Activated naive CD4-positive, alpha-beta T cell treated with anti-CD3 and anti-CD28 coated beads for 36 hours (primary cell): ENCODE results near the gene MAP7D3. TPM values are rescaled to one million over a fixed set of nuclear protein-coding genes. Genes with fewer than 3 reads are reported as not detected.
A peak's percentile ranks its signal among the peaks of the same experiment; 100 is the strongest.
"Not testable (repeated sequence)": the region's sequence is repeated elsewhere in the genome, so short reads cannot be mapped to it uniquely, and the experiment has no call there.

ENCODE experiments used
- CTCF ChIA-PET: fragments of 350-600 bp; sonication (Branson Sonifier 250); formaldehyde crosslinking; loops from one replicate; lab custom pipeline; 2021; ENCODE audit warnings: antibody characterized with exemption; lab: Charles Lee
- DNase-seq: peaks from one replicate; pipeline ENCODE4 v3.0.0-alpha.2; 2020
- H3K27ac Mint-ChIP-seq: one replicate; pipeline ENCODE4 v1.8.0; 2021; ENCODE audit warnings: mild to moderate bottlenecking, mixed read lengths
- H3K27me3 Mint-ChIP-seq: one replicate; pipeline ENCODE4 v1.8.0; 2021; ENCODE audit warnings: low read depth, mixed read lengths
- H3K36me3 Mint-ChIP-seq: one replicate; pipeline ENCODE4 v1.8.0; 2021; ENCODE audit warnings: low read depth, mixed read lengths
- H3K4me1 Mint-ChIP-seq: one replicate; pipeline ENCODE4 v1.8.0; 2021; ENCODE audit warnings: low read depth, mixed read lengths
- H3K4me3 Mint-ChIP-seq: one replicate; pipeline ENCODE4 v1.8.0; 2021; ENCODE audit warnings: mild to moderate bottlenecking, moderate library complexity, mixed read lengths
- H3K9me3 Mint-ChIP-seq: one replicate; pipeline ENCODE4 v1.8.0; 2021; ENCODE audit warnings: mixed read lengths
- intact Hi-C: fragments of 100-400 bp; cut with micrococcal nuclease; formaldehyde crosslinking; loops from one replicate; pipeline ENCODE4 v1.15.1; 2023
- total RNA-seq, 2 experiments: library from RNA; stranded (reverse); gene quantifications; one replicate each; pipeline ENCODE4 v1.2.3, GENCODE V29; 2021

Gene MAP7D3
- total RNA-seq, 2 experiments from 2014 or later, result 10.4 to 12.5 TPM

DNA sequence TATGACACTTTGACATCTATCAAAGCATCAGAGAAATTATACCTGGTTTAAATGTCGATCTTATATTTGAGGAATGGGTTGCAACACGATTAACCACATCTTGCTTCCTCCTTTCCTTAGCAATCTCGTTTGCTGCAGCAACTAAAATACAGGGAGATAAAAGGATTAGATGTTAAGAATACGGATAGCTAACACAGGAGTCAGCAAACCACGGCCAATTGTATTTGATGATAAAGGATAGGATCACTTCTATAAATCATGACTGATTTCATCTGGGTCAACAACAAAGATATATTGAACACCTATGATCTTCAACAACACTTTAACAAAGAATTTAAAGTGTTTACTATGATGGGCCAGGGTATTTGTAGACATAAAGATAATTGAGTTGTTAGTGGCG lies 5.0 kb downstream of the MAP7D3 start:
- H3K9me3 Mint-ChIP-seq, result no peaks in the 10 kb centered on the region
- DNase-seq, result no peak

DNA sequence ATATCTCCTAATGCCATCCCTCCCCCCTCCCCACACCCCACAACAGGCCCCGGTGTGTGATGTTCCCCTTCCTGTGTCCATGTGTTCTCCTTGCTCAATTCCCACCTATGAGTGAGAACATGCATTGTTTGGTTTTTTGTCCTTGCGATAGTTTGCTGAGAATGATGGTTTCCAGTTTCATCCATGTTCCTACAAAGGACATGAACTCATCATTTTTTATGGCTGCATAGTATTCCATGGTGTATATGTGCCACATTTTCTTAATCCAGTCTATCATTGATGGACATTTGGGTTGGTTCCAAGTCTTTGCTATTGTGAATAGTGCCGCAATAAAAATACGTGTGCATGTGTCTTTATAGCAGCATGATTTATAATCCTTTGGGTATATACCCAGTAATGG lies 13.4 kb downstream of the MAP7D3 start:
- H3K27me3 Mint-ChIP-seq, H3K27ac Mint-ChIP-seq, CTCF ChIA-PET, H3K9me3 Mint-ChIP-seq, intact Hi-C loops, DNase-seq, H3K4me1 Mint-ChIP-seq, H3K4me3 Mint-ChIP-seq: not testable (repeated sequence)
- peaks cover 30% of the 10 kb centered on the region for H3K36me3 Mint-ChIP-seq

More for the DNA sequence above, 5.0 kb downstream of the MAP7D3 start:
- intact Hi-C loops, result loop anchor here (2.0 kb wide), 1 partner anchor 17 kb away; no protein-coding TSS in a partner anchor
- Mint-ChIP-seq H3K27me3 (no peaks in the 10 kb centered on the region), H3K36me3 (peaks cover 19% of the 10 kb centered on the region), H3K27ac (no peak overlapping the region), H3K4me1 (peaks cover 7% of the 10 kb centered on the region), H3K4me3 (no peak overlapping the region)
- CTCF ChIA-PET, result interaction anchor here (0.6 to 0.7 kb wide), 2 partner anchors 238 to 443 kb away, joined by 3 to 4 read pairs; no protein-coding TSS in a partner anchor

DNA sequence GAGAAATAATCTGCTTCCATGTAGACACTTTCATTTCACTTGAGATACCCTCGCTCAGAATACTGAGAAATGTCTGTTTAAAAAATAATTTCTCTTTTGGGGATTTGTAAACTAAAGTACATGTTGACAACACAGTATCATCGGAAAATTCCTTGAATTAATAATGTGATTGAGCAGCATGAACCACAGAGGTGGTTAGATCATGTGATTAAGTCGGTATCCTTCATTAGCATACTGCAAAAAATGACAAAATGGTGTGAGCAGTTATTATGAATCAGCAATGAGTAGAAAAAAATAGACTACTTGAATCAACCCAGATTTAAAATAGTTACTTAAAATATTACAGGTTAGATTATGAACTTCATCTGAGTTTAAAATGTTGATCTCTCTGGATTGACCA lies 14.1 kb downstream of the MAP7D3 start:
- intact Hi-C loops, result no loop called here
- Mint-ChIP-seq H3K27ac (no peak overlapping the region), H3K4me1 (peaks cover 2% of the 10 kb centered on the region), H3K9me3 (no peaks in the 10 kb centered on the region), H3K27me3 (no peaks in the 10 kb centered on the region), H3K36me3 (peaks cover 24% of the 10 kb centered on the region), H3K4me3 (no peak overlapping the region)
- DNase-seq, result no peak
- CTCF ChIA-PET, result no interaction called here

DNA sequence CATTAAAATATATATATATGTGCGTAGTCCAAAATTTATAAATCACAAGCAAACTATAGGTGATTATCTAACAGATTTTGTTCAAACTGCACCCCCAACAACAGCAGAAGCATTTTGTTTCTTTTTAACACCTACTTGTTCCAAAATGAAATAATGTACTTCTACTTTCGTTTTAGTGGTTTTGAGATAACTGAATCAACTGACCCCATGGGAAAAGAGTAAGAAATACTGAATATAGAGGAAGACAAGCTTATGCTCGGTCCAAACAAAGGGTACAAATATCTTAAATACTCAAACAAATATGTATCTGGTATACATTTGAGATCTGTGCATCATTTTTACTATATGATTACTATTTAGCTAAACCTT lies 22.4 kb downstream of the MAP7D3 start:
- Mint-ChIP-seq H3K9me3 (no peaks in the 10 kb centered on the region), H3K27ac (no peak overlapping the region), H3K4me3 (no peak overlapping the region), H3K27me3 (no peaks in the 10 kb centered on the region), H3K36me3 (peaks cover 21% of the 10 kb centered on the region), H3K4me1 (peaks cover 17% of the 10 kb centered on the region)
- intact Hi-C loops, result loop anchor here (2.0 kb wide), 1 partner anchor 40 kb away; no protein-coding TSS in a partner anchor
- no peak for DNase-seq
- CTCF ChIA-PET, result no interaction called here

DNA sequence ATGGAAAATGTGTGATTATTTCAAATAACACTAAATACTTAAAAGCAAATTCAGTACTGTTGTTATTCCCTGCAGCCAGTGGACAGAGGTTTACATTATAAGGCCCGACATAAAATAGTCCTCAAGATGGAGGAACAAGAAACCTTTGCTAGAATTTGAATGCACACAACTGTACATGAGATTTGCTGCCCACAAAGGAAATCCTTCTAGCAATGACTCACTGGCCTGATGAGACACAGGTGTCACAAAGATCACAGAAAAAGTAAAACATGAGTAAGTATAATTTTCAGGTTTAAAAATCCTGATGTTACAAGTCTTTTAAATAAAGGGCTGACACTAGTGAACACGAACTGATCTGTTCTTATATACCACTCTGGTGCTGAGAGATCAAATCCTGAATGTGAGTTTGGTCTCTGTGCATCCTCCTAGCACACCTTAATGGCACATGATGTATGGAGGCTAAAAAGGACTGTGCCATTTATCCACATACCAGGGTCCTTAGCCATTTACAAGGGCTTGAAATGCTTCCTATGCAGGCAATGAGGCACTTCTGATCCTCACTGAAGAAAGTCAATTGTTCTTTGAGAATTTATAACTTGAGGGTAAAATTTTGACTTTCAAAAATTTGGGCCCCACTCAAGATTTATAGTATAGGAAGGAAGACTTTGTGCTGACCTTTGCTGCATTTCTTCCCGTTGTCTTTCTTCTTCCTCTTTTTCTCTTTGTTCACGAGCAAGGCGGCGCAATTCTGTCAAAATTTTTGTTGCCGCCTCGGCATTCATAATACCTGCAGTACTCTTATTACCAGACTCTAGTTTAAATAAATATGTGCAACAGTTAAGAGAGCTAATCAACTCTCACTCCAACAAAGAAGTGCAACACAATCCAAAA lies 23.0 kb downstream of the MAP7D3 start:
- Mint-ChIP-seq H3K9me3 (no peaks in the 10 kb centered on the region), H3K27me3 (no peaks in the 10 kb centered on the region), H3K4me3 (no peak overlapping the region), H3K4me1 (peaks cover 17% of the 10 kb centered on the region), H3K27ac (no peak overlapping the region), H3K36me3 (peaks cover 22% of the 10 kb centered on the region)
- intact Hi-C loops, result loop anchor here (2.0 kb wide), 1 partner anchor 41 kb away; no protein-coding TSS in a partner anchor
- CTCF ChIA-PET, result no interaction called here
- peak; percentile 22 for DNase-seq

DNA sequence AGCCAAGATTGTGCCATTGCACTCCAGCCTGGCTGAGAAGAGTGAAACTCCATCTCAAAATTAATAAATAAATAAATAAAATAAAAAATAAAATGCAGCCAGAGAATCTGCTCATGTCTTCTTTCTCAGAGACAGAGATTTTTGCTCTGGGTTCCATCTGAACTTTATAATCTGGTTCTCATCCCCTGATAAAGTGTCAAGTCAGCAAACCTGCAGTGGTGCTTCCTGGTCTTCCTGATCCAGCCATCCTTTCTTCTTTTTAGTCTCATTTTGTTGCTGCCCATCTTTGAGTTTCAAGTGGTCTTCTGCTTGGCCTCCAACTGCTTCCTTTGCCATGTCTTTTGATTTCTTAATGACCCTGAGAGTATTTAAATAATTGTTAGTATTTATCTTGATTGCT lies 24.1 kb downstream of the MAP7D3 start:
- Mint-ChIP-seq H3K9me3 (no peaks in the 10 kb centered on the region), H3K4me3 (no peak overlapping the region), H3K27me3 (no peaks in the 10 kb centered on the region), H3K36me3 (peaks cover 29% of the 10 kb centered on the region), H3K4me1 (peaks cover 17% of the 10 kb centered on the region), H3K27ac (no peak overlapping the region)
- intact Hi-C loops, result no loop called here
- no peak for DNase-seq
- CTCF ChIA-PET, result no interaction called here

DNA sequence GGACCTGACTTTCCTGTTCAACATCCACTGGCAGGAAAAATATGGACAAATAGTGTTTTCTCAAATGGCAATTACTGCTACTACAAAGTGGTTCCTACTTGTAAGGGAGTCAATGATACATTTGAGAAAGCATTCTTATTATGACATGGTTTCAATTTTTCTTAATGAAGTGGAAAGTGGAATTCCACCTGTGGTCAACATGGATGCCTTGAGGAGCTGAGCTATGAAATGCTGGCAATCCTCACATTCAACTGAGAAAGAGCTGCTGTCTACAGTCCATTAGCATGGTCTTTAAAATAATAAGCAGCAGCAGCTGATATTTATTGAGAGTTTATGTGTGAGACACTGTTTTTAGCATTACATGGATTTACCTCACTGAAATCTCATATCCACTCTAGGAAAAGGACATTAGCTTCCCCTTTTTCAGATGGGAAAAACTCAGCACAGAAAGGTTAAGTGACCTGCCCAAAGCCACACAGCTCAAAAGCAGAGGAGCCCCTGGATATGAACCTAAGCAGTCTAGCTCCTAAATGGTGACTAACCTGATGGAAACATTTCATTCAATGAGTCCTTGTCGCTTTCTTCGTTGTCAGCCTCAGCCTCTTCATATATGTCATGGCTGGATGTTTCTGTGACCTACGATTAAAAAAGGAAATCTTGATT lies 29.2 kb downstream of the MAP7D3 start:
- H3K36me3 Mint-ChIP-seq, result peaks cover 23% of the 10 kb centered on the region
- H3K27ac Mint-ChIP-seq, result no peak overlapping the region
- intact Hi-C loops, result no loop called here

DNA sequence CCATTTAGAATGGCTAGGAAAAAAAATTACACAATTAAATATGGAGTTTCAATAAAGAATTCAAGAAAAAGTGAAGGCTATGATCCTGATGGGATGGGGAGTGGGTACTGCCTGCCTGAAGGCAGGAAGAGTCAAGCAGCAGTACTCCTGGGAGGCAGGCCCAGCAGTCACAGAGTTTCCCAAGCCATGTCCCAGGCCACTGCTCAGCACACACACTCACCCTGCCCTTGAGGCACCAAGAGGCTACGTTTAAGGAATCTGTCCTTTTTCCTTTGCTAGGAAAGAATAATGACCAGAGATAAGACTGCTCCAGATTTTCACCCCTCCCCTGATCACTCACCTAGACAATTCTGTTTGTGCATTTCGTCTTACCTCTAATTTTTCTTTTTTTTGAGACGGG lies 30.2 kb downstream of the MAP7D3 start:
- Mint-ChIP-seq H3K27me3 (no peaks in the 10 kb centered on the region), H3K4me1 (peaks cover 3% of the 10 kb centered on the region), H3K9me3 (no peaks in the 10 kb centered on the region), H3K36me3 (peaks cover 22% of the 10 kb centered on the region), H3K4me3 (no peak overlapping the region), H3K27ac (no peak overlapping the region)
- intact Hi-C loops, result no loop called here
- CTCF ChIA-PET, result no interaction called here
- no peak for DNase-seq

More for the DNA sequence above, 29.2 kb downstream of the MAP7D3 start:
- DNase-seq, result no peak
- CTCF ChIA-PET, result interaction anchor here (0.8 to 1.4 kb wide), 2 partner anchors 59 to 240 kb away, joined by 3 read pairs; no protein-coding TSS in a partner anchor
- Mint-ChIP-seq H3K9me3 (no peaks in the 10 kb centered on the region), H3K27me3 (no peaks in the 10 kb centered on the region), H3K4me3 (no peak overlapping the region), H3K4me1 (peaks cover 3% of the 10 kb centered on the region)

DNA sequence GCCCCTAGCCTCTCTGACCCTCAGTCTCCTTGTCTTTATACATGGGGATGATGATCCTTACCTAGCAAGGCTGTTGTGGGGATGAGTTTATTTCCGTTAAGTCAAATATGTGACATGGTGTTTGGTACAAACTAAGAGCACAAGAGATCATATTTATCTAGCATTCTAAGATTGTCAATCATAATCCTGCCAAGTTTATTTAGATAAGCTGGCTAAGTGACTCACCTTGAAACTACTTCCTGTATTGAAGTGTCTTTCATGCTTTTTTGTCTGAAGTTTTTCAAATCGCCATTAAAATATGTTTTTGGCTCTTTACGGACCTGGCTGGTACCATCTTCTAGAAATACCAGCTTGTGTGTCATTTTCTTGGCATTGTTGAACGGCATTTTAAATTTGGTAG lies 30.7 kb downstream of the MAP7D3 start:
- intact Hi-C loops, result no loop called here
- H3K9me3 Mint-ChIP-seq, result no peaks in the 10 kb centered on the region
- peaks cover 20% of the 10 kb centered on the region for H3K36me3 Mint-ChIP-seq
- peaks cover 3% of the 10 kb centered on the region for H3K4me1 Mint-ChIP-seq
- no peak overlapping the region for H3K4me3 Mint-ChIP-seq
- no peak overlapping the region for H3K27ac Mint-ChIP-seq
- no peak for DNase-seq
- CTCF ChIA-PET, result no interaction called here
- no peaks in the 10 kb centered on the region for H3K27me3 Mint-ChIP-seq

DNA sequence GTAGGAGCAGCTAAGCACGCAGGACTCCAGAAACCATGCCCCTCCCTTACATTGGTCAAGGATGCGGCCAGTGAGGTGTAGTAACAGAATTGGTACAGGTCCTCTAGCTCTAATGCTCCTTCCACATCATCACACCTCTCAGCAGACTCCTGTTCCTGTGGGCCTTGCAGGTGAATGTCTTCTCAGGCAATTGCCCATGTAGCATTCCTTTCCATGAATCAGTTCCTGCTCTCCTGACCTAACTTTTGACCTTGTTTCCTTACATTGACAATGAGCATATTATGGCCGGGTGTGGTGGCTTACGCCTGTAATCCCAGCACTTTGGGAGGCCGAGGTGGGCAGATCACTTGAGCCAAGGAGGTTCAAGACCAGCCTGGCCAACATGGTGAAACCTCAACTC lies 31.3 kb downstream of the MAP7D3 start:
- Mint-ChIP-seq H3K4me1 (peaks cover 3% of the 10 kb centered on the region), H3K27me3 (no peaks in the 10 kb centered on the region), H3K36me3 (peaks cover 20% of the 10 kb centered on the region), H3K4me3 (no peak overlapping the region), H3K27ac (no peak overlapping the region), H3K9me3 (no peaks in the 10 kb centered on the region)
- intact Hi-C loops, result no loop called here
- DNase-seq, result no peak
- CTCF ChIA-PET, result no interaction called here

DNA sequence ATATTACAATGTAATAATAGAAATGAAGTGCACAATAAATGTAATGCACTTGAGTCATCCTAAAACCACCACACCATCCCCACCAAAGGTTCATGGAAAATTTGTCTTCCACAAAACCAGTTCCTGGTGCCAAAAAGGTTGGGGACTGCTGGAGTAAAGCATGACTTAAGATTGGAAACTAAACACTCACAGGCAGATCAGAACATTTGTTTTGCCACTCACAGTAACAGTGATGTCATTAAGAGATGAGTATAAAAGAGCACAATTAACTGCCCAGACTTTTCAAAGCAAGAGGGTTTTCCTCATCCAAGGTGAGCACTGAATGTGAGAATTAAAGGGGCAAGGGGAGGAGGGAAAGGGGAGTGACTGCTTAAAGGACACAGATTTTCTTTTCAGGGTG lies 35.6 kb downstream of the MAP7D3 start:
- Mint-ChIP-seq H3K27me3 (no peaks in the 10 kb centered on the region), H3K36me3 (peaks cover 8% of the 10 kb centered on the region), H3K4me1 (no peaks in the 10 kb centered on the region), H3K9me3 (no peaks in the 10 kb centered on the region), H3K27ac (no peak overlapping the region), H3K4me3 (no peak overlapping the region)
- DNase-seq, result no peak
- CTCF ChIA-PET, result no interaction called here
- intact Hi-C loops, result no loop called here

DNA sequence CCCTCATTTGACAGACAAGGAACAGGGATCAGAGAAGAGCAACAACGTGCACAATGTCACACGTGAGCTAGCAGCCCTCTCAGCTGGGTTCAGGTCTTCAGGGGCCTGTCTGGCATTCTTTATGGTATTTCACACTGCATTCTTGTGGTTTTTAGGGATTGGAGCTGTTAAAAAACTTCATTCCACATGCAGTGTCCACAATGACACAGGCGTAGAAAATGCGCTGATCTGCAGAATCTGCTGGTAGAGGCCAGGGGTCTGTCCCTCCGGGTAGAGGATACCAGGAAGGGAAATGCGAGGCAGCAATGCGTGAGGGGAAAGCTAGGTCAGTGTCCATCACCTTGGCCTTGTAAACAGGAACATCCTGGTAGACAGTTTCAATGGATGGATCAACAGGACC lies 36.6 kb downstream of the MAP7D3 start:
- DNase-seq, result no peak
- no peaks in the 10 kb centered on the region for H3K4me1 Mint-ChIP-seq
- intact Hi-C loops, result no loop called here
- H3K4me3 Mint-ChIP-seq, result no peak overlapping the region
- CTCF ChIA-PET, result no interaction called here
- H3K36me3 Mint-ChIP-seq, result peaks cover 10% of the 10 kb centered on the region
- no peaks in the 10 kb centered on the region for H3K27me3 Mint-ChIP-seq
- H3K9me3 Mint-ChIP-seq, result no peaks in the 10 kb centered on the region
- no peak overlapping the region for H3K27ac Mint-ChIP-seq
